Upper lobe of left lung (tissue), 6 donors: ENCODE results near the gene ZNF70. TPM values are rescaled to one million over a fixed set of nuclear protein-coding genes. Genes with fewer than 3 reads are reported as not detected.

Experiments used
- ATAC-seq, 2 donors: fragments of 200-7000 bp; cut with Tn5 transposase; one replicate each; pipeline ENCODE4 v1.9.1; 2022; ENCODE audit warnings: mild to moderate bottlenecking in 2 of 2, moderate library complexity in 2 of 2; ENCODE audit not compliant: low FRiP score in 2 of 2
- DNase-seq, 2 donors: peaks; one replicate each; pipeline ENCODE4 v3.0.0-alpha.2; 2019 to 2020
- H3K27ac ChIP-seq, 4 donors: fragments of 200-600 bp; sonication (generic); one replicate each; pipeline ENCODE4 v1.5.1; 2016 to 2019
- H3K27me3 ChIP-seq, 4 donors: fragments of 200-600 bp; sonication (generic); one replicate each; pipeline ENCODE4 v1.5.1; 2017 to 2019
- H3K36me3 ChIP-seq, 4 donors: fragments of 200-600 bp; sonication (generic); one replicate each; pipeline ENCODE4 v1.5.1; 2016 to 2019
- H3K4me1 ChIP-seq, 4 donors: fragments of 200-600 bp; sonication (generic); one replicate each; pipeline ENCODE4 v1.5.1; 2018 to 2019
- H3K4me3 ChIP-seq, 4 donors: fragments of 200-600 bp; sonication (generic); one replicate each; pipeline ENCODE4 v1.5.1; 2017 to 2019; ENCODE audit warnings: mild to moderate bottlenecking in 2 of 4, moderate library complexity in 1 of 4
- H3K9me3 ChIP-seq, 4 donors: fragments of 200-600 bp; sonication (generic); one replicate each; pipeline ENCODE4 v1.5.1; 2018 to 2019
- CTCF ChIP-seq, 6 experiments: fragments of 450-650 bp in 4 of 6; fragments of 200-600 bp in 2 of 6; sonication (generic) in 2 of 6; IDR thresholded peaks; one replicate each; pipeline ENCODE4 v1.5.1; 2016 to 2019; ENCODE audit warnings: antibody characterized with exemption in 6 of 6
- EP300 ChIP-seq, 4 donors: sonication (generic); formaldehyde crosslinking; IDR thresholded peaks; one replicate each; pipeline ENCODE4 v1.5.1; 2017; ENCODE audit warnings: antibody characterized with exemption in 4 of 4, control low read depth in 2 of 4
- POLR2A ChIP-seq, 4 donors: fragments of 450-650 bp; IDR thresholded peaks; one replicate each; pipeline ENCODE4 v1.5.1; 2016 to 2017; ENCODE audit warnings: antibody characterized with exemption in 4 of 4, mild to moderate bottlenecking in 2 of 4
- POLR2AphosphoS5 ChIP-seq, 2 donors: sonication (generic); formaldehyde crosslinking; IDR thresholded peaks; one replicate each; pipeline ENCODE4 v1.5.1; 2017; ENCODE audit warnings: antibody characterized with exemption in 2 of 2
- WGBS, 2 donors: methylation state at CpG; one replicate each; pipeline ENCODE4 v1.1.5; 2017 to 2018; 5-methylcytosine and 5-hydroxymethylcytosine counted together
- total RNA-seq, 6 donors: library from RNA; depleted of rRNA in 4 of 6; stranded (reverse); fragments of >200 nt in 4 of 6; gene quantifications; one replicate each; pipeline versions ENCODE4 v1.1.0 to v1.2.1, GENCODE V29; 2016 to 2021
- donor health status: DM: no; HTN: no; CAD: no; lungs with moderate emphysema.
- donor health status: DM: no; HTN: yes; CAD: no; lungs with severe emphysema.

Gene ZNF70
- total RNA-seq, 6 donors from 2014 or later: 3.0 to 9.4 (median 5.4) TPM

DNA sequence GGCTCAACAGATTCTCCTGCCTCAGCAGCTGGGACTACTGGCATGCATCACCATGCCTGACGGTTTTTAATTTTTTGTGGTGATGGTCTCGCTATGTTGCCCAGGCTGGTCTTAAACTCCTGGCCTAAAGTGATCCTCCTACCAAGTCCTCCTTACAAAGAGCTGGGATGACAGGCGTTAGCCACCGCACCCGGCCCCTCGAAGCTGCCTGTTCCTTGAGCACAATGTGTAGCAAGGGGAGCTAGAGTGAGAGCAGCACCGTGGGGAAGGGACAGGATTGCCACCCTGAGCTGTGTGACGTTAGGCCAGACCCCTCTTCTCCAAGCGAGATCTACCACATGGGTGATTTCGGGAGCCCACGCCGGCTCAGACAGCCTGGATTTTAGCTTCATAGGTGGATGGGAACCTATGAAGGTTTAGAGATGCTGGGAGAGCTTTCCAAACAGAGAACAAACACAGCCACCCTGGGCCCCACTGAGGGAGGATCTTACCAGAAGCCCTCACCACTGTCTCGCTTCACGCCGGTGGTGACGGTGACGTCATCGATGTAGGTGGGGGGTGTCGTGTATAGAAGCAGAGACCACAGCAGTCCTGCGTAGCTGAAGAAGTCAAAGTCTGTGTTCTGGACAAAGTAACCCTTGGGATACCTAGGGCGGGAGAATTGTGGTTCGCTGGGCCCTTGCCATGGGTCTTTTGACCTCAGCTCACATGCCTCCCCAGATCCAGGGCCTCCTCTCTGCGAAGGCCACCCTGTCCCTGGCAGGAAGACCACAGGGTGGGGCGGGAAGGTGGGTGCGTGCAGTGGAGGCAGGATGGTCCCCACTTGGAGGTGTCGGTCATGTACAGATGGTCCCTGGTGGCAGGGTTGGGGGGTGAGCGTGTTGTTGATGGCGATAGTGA, 37.0 kb downstream of the ZNF70 start:
- H3K4me3 ChIP-seq: no peak overlapping the region
- DNase-seq: peak in 1 of 2 donors; percentile 43
- WGBS, 2 donors: 94 to 95% methylated on average over 23 to 28 of the region's 28 CpGs
- peaks cover 4 to 24% (median 13%) of the 10 kb centered on the region in 4 donors for H3K4me1 ChIP-seq
- peaks cover 0 to 59% (median 45%) of the 10 kb centered on the region in 4 donors for H3K36me3 ChIP-seq
- H3K9me3 ChIP-seq: no peaks in the 10 kb centered on the region
- ATAC-seq: no peak
- no peaks in the 10 kb centered on the region for H3K27me3 ChIP-seq
- no peak overlapping the region for H3K27ac ChIP-seq
- TF ChIP-seq CTCF (IDR thresholded peaks at IDR 0.05) (no peak), EP300 (IDR thresholded peaks at IDR 0.05) (no peak), POLR2A (IDR thresholded peaks at IDR 0.05) (no peak), POLR2AphosphoS5 (IDR thresholded peaks at IDR 0.05) (no peak)

GRCh38 chr22:23712256-23712655, 38.7 kb downstream of the ZNF70 start:
- no peak for TF ChIP-seq POLR2A (IDR thresholded peaks at IDR 0.05)
- TF ChIP-seq EP300 (IDR thresholded peaks at IDR 0.05): no peak
- no peak for TF ChIP-seq CTCF (IDR thresholded peaks at IDR 0.05)
- no peak for TF ChIP-seq POLR2AphosphoS5 (IDR thresholded peaks at IDR 0.05)
- Histone ChIP-seq H3K27ac (no peak overlapping the region), H3K27me3 (no peaks in the 10 kb centered on the region), H3K4me1 (peaks cover 4 to 20% (median 9%) of the 10 kb centered on the region in 4 donors), H3K4me3 (no peak overlapping the region), H3K36me3 (peaks cover 14 to 75% (median 58%) of the 10 kb centered on the region in 4 donors), H3K9me3 (no peaks in the 10 kb centered on the region)
- ATAC-seq: no peak
- 89 to 94% methylated on average over 12 of the region's 12 CpGs for WGBS, 2 donors
- no peak for DNase-seq

- no peaks in the 10 kb centered on the region for H3K27me3 ChIP-seq
- TF ChIP-seq EP300 (IDR thresholded peaks at IDR 0.05) (no peak), POLR2AphosphoS5 (IDR thresholded peaks at IDR 0.05) (no peak), POLR2A (IDR thresholded peaks at IDR 0.05) (no peak), CTCF (IDR thresholded peaks at IDR 0.05) (no peak)
- DNase-seq (no peak), ATAC-seq (no peak)
- H3K4me1 ChIP-seq: no peaks in the 10 kb centered on the region
- H3K9me3 ChIP-seq: no peaks in the 10 kb centered on the region
- H3K36me3 ChIP-seq: peaks cover 27 to 99% (median 68%) of the 10 kb centered on the region in 4 donors
- H3K27ac ChIP-seq: no peak overlapping the region
- 88 to 97% methylated on average over 2 of the region's 2 CpGs for WGBS, 2 donors
- H3K4me3 ChIP-seq: no peak overlapping the region
These were observed 41.8 kb downstream of the ZNF70 start for GRCh38 chr22:23709107-23709506.

DNA sequence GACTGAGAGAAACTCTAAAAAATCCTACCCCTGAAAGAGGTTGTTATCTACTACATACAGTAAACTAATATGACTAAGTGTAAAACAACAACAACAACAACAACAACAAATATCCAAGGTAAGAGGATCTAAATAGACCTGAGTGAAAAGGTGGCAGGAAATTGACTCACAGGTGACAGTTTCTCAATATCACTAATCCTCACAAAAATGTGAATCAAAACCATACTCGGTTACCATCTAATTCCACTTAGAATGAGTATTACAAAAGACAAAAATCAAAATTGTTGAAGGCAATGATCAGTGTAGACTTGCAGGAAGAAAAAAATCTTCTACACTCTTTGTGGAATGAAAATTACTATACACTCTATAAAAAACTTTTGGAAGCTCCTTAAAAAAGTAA, 42.6 kb downstream of the ZNF70 start:
- Histone ChIP-seq H3K36me3 (peaks cover 27 to 99% (median 62%) of the 10 kb centered on the region in 4 donors), H3K4me3 (no peak overlapping the region), H3K4me1 (no peaks in the 10 kb centered on the region), H3K27ac (no peak overlapping the region), H3K9me3 (no peaks in the 10 kb centered on the region), H3K27me3 (no peaks in the 10 kb centered on the region)
- DNase-seq: no peak
- no peak for ATAC-seq
- TF ChIP-seq CTCF (IDR thresholded peaks at IDR 0.05): no peak
- TF ChIP-seq EP300 (IDR thresholded peaks at IDR 0.05): no peak
- WGBS, 2 donors: 81 to 82% methylated on average over 1 of the region's 1 CpG
